Measurements from ENCODE around the gene PHC1. TPM values are rescaled to one million over a fixed set of nuclear protein-coding genes. Genes with fewer than 3 reads are reported as not detected.

PHC1 gene
- total RNA-seq, 1 donor: 27.1 TPM

DNA sequence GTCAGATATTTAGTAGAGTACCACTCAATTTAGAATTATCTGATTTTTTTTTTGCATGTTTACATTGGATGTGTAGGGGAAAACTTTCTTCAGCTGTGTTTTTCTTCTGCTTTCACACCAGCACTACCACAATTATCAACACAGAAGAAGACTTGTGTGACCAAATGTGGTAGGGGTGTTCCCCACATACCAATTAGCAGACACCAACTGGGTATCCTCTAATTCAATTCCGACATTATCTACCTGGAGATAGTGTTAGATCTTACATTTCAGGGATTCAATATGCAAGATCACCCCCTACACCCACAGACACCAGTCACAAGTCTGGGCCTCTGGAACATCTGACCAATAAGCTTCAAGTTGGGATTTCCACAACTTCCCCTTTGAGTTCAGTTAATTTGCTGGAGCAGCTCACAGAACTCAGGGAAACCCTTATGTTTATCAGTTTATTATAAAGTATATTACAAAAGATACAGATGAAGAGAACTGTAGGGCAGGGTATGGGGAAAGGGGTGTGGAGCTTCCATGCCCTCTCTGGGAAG, 71.0 kb downstream of the PHC1 start:
- Histone ChIP-seq H3K4me2 (ENCODE audit: insufficient read depth, low read length) (no peak overlapping the region), H3K4me3 (ENCODE audit: insufficient read depth, low read length) (no peak overlapping the region), H2AFZ (ENCODE audit: low read length) (no peak overlapping the region), H3K9me3 (ENCODE audit: low read depth, low read length) (no peaks in the 10 kb centered on the region), H3K36me3 (ENCODE audit: insufficient read depth, low read length) (no peaks in the 10 kb centered on the region), H3K4me1 (ENCODE audit: insufficient read depth, low read length) (no peaks in the 10 kb centered on the region), H3K79me2 (ENCODE audit: insufficient read depth, low read length) (no peaks in the 10 kb centered on the region), H4K20me1 (ENCODE audit: insufficient read depth, low read length) (no peaks in the 10 kb centered on the region), H3K27ac (ENCODE audit: low read depth, low read length) (no peak overlapping the region), H3K27me3 (ENCODE audit: insufficient read depth, low read length) (no peaks in the 10 kb centered on the region)
- no peak for DNase-seq (ENCODE audit: insufficient read length, low spot score, missing footprints)
- TF ChIP-seq, protein P1, sequence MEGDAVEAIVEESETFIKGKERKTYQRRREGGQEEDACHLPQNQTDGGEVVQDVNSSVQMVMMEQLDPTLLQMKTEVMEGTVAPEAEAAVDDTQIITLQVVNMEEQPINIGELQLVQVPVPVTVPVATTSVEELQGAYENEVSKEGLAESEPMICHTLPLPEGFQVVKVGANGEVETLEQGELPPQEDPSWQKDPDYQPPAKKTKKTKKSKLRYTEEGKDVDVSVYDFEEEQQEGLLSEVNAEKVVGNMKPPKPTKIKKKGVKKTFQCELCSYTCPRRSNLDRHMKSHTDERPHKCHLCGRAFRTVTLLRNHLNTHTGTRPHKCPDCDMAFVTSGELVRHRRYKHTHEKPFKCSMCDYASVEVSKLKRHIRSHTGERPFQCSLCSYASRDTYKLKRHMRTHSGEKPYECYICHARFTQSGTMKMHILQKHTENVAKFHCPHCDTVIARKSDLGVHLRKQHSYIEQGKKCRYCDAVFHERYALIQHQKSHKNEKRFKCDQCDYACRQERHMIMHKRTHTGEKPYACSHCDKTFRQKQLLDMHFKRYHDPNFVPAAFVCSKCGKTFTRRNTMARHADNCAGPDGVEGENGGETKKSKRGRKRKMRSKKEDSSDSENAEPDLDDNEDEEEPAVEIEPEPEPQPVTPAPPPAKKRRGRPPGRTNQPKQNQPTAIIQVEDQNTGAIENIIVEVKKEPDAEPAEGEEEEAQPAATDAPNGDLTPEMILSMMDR (IDR thresholded peaks at IDR 0.05; ENCODE audit: extremely low read depth, low read depth, low read length): no peak

- Histone ChIP-seq H3K4me2 (ENCODE audit: insufficient read depth, low read length) (no peak overlapping the region), H3K79me2 (ENCODE audit: insufficient read depth, low read length) (no peaks in the 10 kb centered on the region), H2AFZ (ENCODE audit: low read length) (no peak overlapping the region), H3K27me3 (ENCODE audit: insufficient read depth, low read length) (no peaks in the 10 kb centered on the region), H3K4me3 (ENCODE audit: insufficient read depth, low read length) (no peak overlapping the region), H3K9me3 (ENCODE audit: low read depth, low read length) (no peaks in the 10 kb centered on the region), H3K36me3 (ENCODE audit: insufficient read depth, low read length) (no peaks in the 10 kb centered on the region), H3K4me1 (ENCODE audit: insufficient read depth, low read length) (no peaks in the 10 kb centered on the region), H4K20me1 (ENCODE audit: insufficient read depth, low read length) (no peaks in the 10 kb centered on the region), H3K27ac (ENCODE audit: low read depth, low read length) (no peak overlapping the region)
- TF ChIP-seq, protein P1 (IDR thresholded peaks at IDR 0.05; ENCODE audit: extremely low read depth, low read depth, low read length): no peak
- no peak for DNase-seq (ENCODE audit: insufficient read length, low spot score, missing footprints)
These were observed 72.9 kb downstream of the PHC1 start for GRCh38 chr12:8987163-8987562.

- no peak overlapping the region for H3K4me2 ChIP-seq (ENCODE audit: insufficient read depth, low read length)
These were observed 73.4 kb downstream of the PHC1 start for GRCh38 chr12:8987685-8988084.

GRCh38 chr12:8989413-8989812, 75.1 kb downstream of the PHC1 start, which contains the start of gene KLRG1:
Gene KLRG1 (plus strand): TSS chr12:8989546. CDS start chr12:8989636, 90 bp downstream.
- TF ChIP-seq, protein P1 (IDR thresholded peaks at IDR 0.05; ENCODE audit: extremely low read depth, low read depth, low read length): no peak
- no peaks in the 10 kb centered on the region for H3K79me2 ChIP-seq (ENCODE audit: insufficient read depth, low read length)
- H3K27ac ChIP-seq (ENCODE audit: low read depth, low read length): no peak within 1 kb of the TSS
- H3K9me3 ChIP-seq (ENCODE audit: low read depth, low read length): no peaks in the 10 kb centered on the region
- no peaks in the 10 kb centered on the region for H4K20me1 ChIP-seq (ENCODE audit: insufficient read depth, low read length)
- H2AFZ ChIP-seq (ENCODE audit: low read length): no peak within 1 kb of the TSS
- no peak for DNase-seq (ENCODE audit: insufficient read length, low spot score, missing footprints)
- H3K4me1 ChIP-seq (ENCODE audit: insufficient read depth, low read length): no peaks in the 10 kb centered on the region
- no peak within 1 kb of the TSS for H3K4me3 ChIP-seq (ENCODE audit: insufficient read depth, low read length)
- H3K4me2 ChIP-seq (ENCODE audit: insufficient read depth, low read length): no peak within 1 kb of the TSS
- no peaks in the 10 kb centered on the region for H3K36me3 ChIP-seq (ENCODE audit: insufficient read depth, low read length)
- no peaks in the 10 kb centered on the region for H3K27me3 ChIP-seq (ENCODE audit: insufficient read depth, low read length)

More at GRCh38 chr12:8987685-8988084, 73.4 kb downstream of the PHC1 start:
- Histone ChIP-seq H3K4me1 (ENCODE audit: insufficient read depth, low read length) (no peaks in the 10 kb centered on the region), H3K9me3 (ENCODE audit: low read depth, low read length) (no peaks in the 10 kb centered on the region), H3K79me2 (ENCODE audit: insufficient read depth, low read length) (no peaks in the 10 kb centered on the region), H3K36me3 (ENCODE audit: insufficient read depth, low read length) (no peaks in the 10 kb centered on the region), H3K27me3 (ENCODE audit: insufficient read depth, low read length) (no peaks in the 10 kb centered on the region), H3K27ac (ENCODE audit: low read depth, low read length) (no peak overlapping the region), H3K4me3 (ENCODE audit: insufficient read depth, low read length) (no peak overlapping the region), H4K20me1 (ENCODE audit: insufficient read depth, low read length) (no peaks in the 10 kb centered on the region), H2AFZ (ENCODE audit: low read length) (no peak overlapping the region)
- DNase-seq (ENCODE audit: insufficient read length, low spot score, missing footprints): no peak
- TF ChIP-seq, protein P1 (IDR thresholded peaks at IDR 0.05; ENCODE audit: extremely low read depth, low read depth, low read length): no peak

Other genes with a start within 250 kb of the PHC1 start
- 29.8 and 35.5 TPM in 2 replicates for gene RIMKLB, start 216.5 kb upstream of the PHC1 start, total RNA-seq
- gene A2ML1, start 91.9 kb upstream of the PHC1 start, total RNA-seq: under 0.01 TPM in 1 of 2 replicates, not detected in the other
- gene M6PR, start 35.1 kb downstream of the PHC1 start, total RNA-seq: 143 and 162 TPM in 2 replicates
- under 0.01 and 0.29 TPM in 2 replicates for gene KLRG1, start 75.0 kb downstream of the PHC1 start, total RNA-seq
- 2.2 and 2.9 TPM in 2 replicates for gene A2M, start 201.4 kb downstream of the PHC1 start, total RNA-seq

Data from osteoblast (primary cell).